Fibroblast of skin of left biceps (primary cell): ENCODE results near the gene PATJ.
"Not testable (repeated sequence)": the region's sequence is repeated elsewhere in the genome, so short reads cannot be mapped to it uniquely, and the experiment has no call there.

Source experiments
- DNase-seq, 2 experiments: peaks; one replicate each; pipeline ENCODE4 v3.0.0-alpha.2; 2013; ENCODE audit warnings: low read depth in 2 of 2

Gene PATJ

GRCh38 chr1:62092110-62092509 is 349.8 kb downstream of the PATJ start:
- no peak for DNase-seq

DNA sequence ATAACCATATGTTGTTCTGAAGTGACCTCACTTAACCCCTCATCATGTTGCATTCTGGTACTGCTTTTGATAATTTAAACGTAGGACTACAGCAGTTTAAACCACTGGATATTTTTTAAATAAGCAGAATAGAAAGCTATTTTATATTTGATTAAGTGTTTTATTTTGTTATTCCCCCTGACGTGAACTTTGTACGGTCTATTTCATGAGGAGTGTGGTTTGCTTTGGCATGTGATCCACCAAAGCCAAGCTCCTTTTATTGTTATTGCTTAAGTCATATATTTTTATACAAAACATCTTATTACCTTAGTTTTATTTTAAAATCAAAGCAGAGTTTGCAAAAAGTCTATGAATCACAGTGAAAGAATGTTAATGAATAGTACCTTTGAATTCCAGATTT is 351.0 kb downstream of the PATJ start:
- DNase-seq, result no peak

- no peak for DNase-seq
Observed at GRCh38 chr1:62097464-62097863, 355.2 kb downstream of the PATJ start.

DNA sequence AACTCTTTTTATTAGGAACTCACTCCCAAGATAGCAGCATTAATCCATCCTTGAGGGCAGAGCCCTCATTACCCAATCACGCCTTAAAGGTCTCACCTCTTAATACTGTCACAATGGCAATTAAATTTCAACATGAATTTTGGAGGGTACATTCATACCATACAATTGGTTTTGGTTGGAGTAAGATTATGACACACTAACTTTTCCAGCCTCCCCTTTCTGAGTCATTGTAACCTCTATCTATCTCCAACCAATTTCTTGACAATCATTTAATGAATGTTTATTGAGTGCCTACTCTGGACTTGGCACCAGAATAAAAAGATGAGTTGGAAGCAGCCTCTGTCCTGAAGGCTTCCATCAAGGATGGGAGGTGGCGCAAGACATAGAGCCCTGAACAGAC is 358.2 kb downstream of the PATJ start:
- no peak for DNase-seq

GRCh38 chr1:62103846-62104245 is 361.6 kb downstream of the PATJ start:
- no peak for DNase-seq

DNA sequence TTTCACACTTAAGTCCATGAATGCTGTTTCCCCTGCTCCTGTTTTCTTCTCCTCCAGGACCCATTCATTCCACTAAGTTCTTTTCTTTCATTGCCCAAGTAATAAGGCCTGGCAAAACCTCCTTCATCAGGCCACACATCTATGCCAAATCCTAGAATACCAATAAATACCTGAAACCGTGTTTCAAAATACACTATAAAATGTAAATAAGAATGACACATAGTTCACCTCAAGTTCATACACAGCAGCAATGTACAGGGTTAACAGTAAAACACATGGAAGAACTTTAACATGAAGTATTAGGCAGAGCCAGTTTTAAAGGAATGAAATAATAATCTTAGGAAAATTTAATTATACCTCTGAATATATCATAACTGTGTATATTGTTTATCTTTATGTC is 365.6 kb downstream of the PATJ start:
- no peak for DNase-seq

GRCh38 chr1:62109124-62109523 is 366.8 kb downstream of the PATJ start:
- no peak for DNase-seq

DNA sequence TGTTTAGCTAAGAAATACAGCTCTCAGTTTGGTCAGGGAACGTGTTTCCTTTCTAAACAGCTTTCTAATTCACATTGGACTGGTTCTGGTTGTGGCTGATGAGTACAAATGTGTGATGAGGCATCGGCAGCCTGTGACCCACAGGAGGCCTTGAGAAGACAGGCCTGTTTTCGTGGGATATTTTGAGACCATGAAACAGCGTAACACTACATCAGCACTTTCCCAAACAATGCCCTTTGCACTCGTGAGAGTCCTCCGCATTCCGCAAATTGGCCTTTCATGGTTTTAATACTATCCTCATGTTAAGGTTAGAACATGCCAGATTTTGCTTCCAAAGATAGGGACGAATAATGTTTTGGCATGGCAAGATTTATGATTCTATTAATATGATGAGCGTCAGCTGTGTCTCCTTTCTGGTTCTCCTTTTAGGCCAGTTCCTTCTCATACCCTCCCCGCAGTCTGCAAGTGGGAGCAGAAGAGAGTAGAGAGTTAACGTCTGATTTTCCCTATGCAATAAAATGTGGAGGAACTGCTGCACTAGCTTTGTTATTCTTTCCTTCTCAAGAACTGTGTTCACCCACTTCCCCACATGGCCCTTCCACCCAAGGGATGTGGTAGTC is 368.0 kb downstream of the PATJ start:
- no peak for DNase-seq

DNA sequence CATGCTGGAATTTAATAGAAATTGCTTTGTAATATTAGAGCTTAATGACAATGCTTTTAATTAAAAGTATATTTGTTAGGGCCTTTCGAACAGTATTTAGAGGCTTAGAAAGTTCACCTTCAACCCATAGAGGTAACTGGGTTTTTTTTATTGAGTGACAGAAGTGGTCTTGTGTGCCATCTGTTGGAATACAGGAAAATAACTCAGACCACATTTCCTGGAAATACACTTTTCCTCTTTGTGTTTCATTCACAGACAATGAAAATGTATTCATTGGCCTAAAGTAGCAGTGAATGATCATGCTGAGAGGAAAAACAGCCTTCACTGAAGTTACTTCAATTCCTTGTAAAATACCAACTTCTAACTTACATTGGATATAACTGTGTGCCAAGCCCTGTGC is 368.8 kb downstream of the PATJ start:
- DNase-seq, result no peak

DNA sequence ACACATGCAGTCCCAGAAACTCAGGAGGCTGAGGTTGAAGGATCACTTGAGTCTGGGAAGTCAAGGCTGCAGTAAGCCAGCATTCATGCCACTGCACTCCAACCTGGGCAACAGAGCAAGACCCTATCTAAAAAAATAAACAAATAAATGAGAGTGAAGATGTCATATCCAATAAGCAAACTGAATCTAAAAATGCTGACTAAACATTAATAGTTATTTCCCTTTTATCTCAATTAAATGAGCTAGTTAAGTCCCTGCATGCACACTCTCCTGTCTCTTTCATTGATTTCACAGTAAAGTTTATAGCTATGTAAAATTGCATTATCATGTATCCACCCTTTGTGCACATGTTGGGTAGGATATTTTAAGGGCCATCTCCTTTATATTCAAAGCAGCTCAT is 371.2 kb downstream of the PATJ start:
- no peak for DNase-seq

DNA sequence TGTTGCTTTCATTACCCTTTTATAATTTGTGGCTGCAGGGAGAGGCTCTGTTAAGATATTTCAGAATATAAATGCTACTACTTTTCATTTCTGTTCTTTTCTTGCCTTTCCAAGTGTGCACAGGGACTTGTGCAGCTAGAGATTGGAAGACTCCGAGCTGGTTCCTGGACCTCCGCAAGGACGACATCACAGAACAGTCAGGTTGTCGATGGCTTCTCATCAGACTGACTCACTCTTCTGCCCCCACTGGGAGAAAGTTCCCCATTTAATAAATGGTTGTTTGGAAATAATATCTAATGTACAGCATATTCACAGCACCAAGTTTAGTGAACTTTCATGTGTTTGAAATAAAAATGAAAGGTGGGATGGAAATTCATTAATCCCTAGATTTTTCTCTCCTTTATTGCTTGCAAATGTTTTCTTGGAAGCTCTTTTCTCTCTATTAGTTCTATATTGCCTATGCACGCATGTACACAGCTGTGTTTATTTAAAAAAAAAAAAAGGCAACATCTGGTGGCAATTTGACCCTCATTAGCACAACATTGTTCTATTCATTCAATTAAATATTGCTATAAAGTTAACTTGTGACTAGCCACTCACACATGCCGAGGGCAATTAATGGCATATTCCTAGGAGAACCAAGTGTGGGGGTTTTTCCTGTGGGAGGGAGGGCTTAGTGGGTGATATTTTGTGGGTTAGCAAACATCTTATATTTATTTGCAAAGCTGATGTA is 374.9 kb downstream of the PATJ start:
- peak; percentile 44 to 47 for DNase-seq

- no peak for DNase-seq
Observed at GRCh38 chr1:62126579-62127290, 384.5 kb downstream of the PATJ start.

GRCh38 chr1:62128745-62129144 is 386.5 kb downstream of the PATJ start:
- DNase-seq, result no peak

DNA sequence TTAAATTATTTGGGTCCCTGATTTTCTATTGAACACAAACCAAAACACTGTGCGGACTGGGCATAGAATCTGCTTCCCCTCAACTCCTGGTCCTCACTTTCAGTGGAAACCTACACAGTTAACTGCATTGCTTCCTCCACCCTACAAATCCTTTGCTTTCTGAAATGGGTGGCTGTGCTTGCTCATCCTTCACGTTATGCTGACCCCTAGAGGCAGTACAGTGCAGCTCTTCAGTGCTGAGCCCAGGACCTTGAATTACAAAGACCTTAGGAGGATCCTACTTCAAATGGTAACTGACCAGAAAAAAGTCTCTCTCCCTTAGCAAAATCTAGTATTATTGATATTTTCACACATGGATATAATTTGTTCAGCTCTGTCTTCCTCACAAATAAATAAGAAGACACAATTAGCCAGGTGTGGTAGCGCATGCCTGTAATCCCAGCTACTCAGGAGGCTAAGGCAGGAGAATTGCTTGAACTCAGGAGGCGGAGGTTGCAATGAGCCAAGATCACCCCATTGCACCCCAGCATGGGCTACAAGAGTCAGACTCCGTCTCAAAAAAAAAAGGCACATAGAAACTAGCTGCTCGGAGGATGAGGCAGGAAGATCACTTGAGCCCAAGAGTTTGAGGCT is 388.9 kb downstream of the PATJ start:
- peak in 1 of 2 experiments; percentile 17 for DNase-seq

- DNase-seq, result no peak
Observed at GRCh38 chr1:62138029-62138428, 395.7 kb downstream of the PATJ start.

GRCh38 chr1:62139410-62139809 is 397.1 kb downstream of the PATJ start:
- DNase-seq, result no peak

GRCh38 chr1:62140666-62141065 is 398.4 kb downstream of the PATJ start:
- DNase-seq, result no peak

GRCh38 chr1:62142496-62142895 is 400.2 kb downstream of the PATJ start:
- no peak for DNase-seq

DNA sequence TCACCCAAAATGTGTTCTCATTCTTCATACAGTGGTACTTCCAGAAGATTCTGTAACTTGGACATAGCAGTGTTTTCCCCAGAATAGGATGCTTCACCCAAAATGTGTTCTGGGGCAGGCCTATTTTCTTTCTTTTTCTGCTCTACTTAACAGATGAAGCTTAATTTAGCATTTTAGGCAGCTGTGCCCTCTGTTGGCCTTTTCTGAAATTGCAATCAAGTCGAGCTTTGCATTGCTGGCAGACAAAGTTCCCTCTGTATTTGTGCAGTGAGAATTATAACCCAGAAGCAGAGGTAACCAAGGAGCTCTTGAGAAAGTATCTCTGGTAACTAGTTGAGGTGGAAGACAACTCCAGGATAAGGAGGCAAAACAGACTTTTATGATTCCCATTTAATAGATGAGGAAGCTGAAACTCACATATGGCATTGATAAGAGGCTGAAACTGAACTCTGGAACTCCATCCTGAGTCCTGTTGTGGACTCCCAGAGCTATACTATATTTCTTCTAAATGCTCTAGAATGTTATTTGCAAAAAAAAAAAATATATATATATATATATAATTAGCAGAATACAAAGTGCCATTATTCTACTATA is 402.1 kb downstream of the PATJ start:
- peak; percentile 11 to 15 for DNase-seq

GRCh38 chr1:62159940-62160348 is 417.7 kb downstream of the PATJ start:
- DNase-seq, result no peak

- DNase-seq, result no peak
Observed at GRCh38 chr1:62161711-62162110, 419.4 kb downstream of the PATJ start.

DNA sequence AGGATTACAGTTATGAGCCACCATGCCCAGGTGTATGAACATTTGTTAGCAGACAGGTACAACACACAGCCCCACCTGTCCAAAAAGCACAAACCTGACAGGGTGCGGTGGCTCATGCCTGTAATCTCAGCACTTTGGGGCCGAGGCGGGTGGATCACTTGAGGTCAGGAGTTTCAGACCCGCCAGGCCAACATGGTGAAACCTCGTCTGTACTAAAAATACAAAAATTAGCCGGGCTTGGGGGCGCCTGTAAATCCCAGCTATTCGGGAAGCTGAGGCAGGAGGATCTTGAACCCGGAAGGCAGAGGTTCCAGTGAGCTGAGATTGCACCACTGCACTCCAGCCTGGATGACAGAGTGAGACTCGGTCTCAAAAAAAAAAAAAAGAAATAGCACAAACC is 428.1 kb downstream of the PATJ start:
- DNase-seq, result not testable (repeated sequence)
